ENCODE data around the gene ZNF217.

GRCh38 chr20:53582251-53582570, 11.4 kb downstream of the ZNF217 start:
- TF ChIP-seq, protein P1, sequence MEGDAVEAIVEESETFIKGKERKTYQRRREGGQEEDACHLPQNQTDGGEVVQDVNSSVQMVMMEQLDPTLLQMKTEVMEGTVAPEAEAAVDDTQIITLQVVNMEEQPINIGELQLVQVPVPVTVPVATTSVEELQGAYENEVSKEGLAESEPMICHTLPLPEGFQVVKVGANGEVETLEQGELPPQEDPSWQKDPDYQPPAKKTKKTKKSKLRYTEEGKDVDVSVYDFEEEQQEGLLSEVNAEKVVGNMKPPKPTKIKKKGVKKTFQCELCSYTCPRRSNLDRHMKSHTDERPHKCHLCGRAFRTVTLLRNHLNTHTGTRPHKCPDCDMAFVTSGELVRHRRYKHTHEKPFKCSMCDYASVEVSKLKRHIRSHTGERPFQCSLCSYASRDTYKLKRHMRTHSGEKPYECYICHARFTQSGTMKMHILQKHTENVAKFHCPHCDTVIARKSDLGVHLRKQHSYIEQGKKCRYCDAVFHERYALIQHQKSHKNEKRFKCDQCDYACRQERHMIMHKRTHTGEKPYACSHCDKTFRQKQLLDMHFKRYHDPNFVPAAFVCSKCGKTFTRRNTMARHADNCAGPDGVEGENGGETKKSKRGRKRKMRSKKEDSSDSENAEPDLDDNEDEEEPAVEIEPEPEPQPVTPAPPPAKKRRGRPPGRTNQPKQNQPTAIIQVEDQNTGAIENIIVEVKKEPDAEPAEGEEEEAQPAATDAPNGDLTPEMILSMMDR (IDR thresholded peaks at IDR 0.05): no peak
- no peak for TF ChIP-seq EZH2 (IDR thresholded peaks at IDR 0.05)
- no peak for TF ChIP-seq EZH2phosphoT487 (IDR thresholded peaks at IDR 0.05)

All from neural progenitor cell (in vitro differentiated cells).